ENCODE measurements around the gene ERG.

DNA sequence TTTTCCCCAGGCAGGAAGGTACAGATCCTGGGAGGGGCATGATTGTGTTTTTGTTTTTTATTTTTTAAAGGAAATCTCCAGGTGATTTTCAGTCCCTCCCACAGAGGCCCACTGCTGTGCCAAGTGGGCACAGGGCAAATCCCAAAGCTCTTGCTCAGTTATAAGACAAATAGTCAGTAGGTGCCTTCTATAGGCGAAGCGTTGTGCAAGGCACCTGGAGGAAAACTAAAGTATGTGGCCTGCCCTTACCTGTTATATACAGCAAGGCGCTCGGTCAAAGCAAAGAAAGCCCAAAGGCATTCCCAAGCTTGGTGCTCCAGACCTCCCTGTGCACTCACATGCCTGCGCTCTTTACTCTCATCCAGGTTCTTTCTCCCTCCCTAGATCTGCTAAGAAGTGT is 160.5 kb downstream of the ERG start:
- TF ChIP-seq, protein P1, sequence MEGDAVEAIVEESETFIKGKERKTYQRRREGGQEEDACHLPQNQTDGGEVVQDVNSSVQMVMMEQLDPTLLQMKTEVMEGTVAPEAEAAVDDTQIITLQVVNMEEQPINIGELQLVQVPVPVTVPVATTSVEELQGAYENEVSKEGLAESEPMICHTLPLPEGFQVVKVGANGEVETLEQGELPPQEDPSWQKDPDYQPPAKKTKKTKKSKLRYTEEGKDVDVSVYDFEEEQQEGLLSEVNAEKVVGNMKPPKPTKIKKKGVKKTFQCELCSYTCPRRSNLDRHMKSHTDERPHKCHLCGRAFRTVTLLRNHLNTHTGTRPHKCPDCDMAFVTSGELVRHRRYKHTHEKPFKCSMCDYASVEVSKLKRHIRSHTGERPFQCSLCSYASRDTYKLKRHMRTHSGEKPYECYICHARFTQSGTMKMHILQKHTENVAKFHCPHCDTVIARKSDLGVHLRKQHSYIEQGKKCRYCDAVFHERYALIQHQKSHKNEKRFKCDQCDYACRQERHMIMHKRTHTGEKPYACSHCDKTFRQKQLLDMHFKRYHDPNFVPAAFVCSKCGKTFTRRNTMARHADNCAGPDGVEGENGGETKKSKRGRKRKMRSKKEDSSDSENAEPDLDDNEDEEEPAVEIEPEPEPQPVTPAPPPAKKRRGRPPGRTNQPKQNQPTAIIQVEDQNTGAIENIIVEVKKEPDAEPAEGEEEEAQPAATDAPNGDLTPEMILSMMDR (conservative IDR thresholded peaks at IDR 0.05; ENCODE audit: low read depth, low read length) = no peak
- TF ChIP-seq EZH2 (IDR thresholded peaks at IDR 0.05; ENCODE audit: low read length, unreplicated experiment) (no peak), EZH2phosphoT487 (IDR thresholded peaks at IDR 0.05; ENCODE audit: borderline replicate concordance, low read length) (no peak)
